ENCODE results near the gene ROBO3. TPM values are rescaled to one million over a fixed set of nuclear protein-coding genes. Genes with fewer than 3 reads are reported as not detected.

The ROBO3 gene
- total RNA-seq, 4 donors from 2014 or later: 5.0 to 10.8 (median 8.5) TPM

DNA sequence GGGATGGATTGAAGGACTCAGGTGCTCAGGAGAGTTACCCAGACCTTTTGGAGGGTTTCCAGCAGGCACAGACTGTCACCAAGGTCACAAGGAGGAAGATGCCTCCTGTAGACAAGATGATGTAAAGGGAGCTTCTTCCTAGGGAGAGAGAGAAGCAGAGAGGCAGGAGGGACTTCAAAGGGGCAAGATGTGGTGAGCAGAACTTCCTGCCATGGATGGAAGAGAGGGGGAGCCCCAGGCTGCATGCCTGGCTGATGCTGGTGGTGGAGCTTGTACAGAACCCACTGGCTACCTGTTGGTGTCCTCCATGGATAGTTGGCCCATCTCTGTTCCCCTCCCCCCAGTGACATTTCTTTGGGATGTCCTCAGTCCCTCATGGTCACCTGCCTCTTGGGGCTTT, 58.1 kb downstream of the ROBO3 start:
- Histone ChIP-seq H3K36me3 (no peaks in the 10 kb centered on the region), H3K27ac (replicated peaks in 1 of 4) (no peak overlapping the region), H3K4me1 (peaks cover 5 to 17% (median 13%) of the 10 kb centered on the region in 4 donors), H3K27me3 (peaks cover 0 to 23% (median 0%) of the 10 kb centered on the region in 4 donors), H3K4me3 (no peak overlapping the region), H3K9me3 (no peaks in the 10 kb centered on the region)
- TF ChIP-seq POLR2A (IDR thresholded peaks at IDR 0.05; ENCODE audit: low read depth): no peak
- TF ChIP-seq, protein P1, sequence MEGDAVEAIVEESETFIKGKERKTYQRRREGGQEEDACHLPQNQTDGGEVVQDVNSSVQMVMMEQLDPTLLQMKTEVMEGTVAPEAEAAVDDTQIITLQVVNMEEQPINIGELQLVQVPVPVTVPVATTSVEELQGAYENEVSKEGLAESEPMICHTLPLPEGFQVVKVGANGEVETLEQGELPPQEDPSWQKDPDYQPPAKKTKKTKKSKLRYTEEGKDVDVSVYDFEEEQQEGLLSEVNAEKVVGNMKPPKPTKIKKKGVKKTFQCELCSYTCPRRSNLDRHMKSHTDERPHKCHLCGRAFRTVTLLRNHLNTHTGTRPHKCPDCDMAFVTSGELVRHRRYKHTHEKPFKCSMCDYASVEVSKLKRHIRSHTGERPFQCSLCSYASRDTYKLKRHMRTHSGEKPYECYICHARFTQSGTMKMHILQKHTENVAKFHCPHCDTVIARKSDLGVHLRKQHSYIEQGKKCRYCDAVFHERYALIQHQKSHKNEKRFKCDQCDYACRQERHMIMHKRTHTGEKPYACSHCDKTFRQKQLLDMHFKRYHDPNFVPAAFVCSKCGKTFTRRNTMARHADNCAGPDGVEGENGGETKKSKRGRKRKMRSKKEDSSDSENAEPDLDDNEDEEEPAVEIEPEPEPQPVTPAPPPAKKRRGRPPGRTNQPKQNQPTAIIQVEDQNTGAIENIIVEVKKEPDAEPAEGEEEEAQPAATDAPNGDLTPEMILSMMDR (IDR thresholded peaks at IDR 0.05): no peak
- DNase-seq (ENCODE audit: extremely low spot score): no peak
- intact Hi-C loops (cut with DNase I): no loop called here

DNA sequence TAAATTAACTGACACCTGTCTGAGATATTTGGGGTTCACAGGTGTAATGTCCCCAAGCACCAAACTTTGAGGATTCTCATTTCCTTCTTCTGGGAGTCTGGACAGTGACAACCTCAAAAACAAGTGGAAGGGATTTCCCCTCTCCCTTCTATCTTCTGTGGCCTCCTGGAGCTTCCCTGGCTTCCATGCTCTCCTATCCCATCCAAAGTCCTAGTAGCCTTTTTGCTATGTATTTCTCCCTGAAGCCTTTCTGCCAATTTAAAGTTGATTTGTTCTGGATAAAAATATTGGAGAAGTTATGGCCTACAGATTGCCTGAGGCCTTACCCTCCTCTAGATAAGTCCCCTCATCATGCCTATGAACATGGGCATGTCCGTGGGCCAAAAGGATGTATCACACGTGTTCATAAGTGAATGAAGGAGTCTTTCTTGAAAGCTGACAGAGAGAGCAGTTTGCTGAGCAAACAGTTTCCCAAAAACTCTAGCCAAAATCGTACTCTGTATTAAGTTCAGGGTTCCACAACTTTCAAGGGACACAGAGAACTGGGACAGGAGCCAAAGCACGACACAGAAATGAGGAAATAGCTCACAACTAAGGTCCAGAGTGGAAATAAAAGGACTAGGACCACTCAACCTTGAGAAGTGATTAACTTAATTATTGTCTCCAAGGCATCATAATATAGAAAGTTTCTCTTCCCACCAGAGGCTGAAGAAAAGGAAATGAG, 63.9 kb downstream of the ROBO3 start:
- WGBS: 39% methylated on average over 4 of the region's 4 CpGs
- no peaks in the 10 kb centered on the region for H3K4me1 ChIP-seq
- TF ChIP-seq, protein P1 (IDR thresholded peaks at IDR 0.05): no peak
- TF ChIP-seq EP300 (IDR thresholded peaks at IDR 0.05) (no peak), POLR2AphosphoS5 (IDR thresholded peaks at IDR 0.05) (no peak), POLR2A (IDR thresholded peaks at IDR 0.05; ENCODE audit: low read depth) (no peak)
- no peak overlapping the region for H3K27ac ChIP-seq (replicated peaks in 1 of 4)
- no peaks in the 10 kb centered on the region for H3K9me3 ChIP-seq
- no peaks in the 10 kb centered on the region for H3K36me3 ChIP-seq
- H3K4me3 ChIP-seq: no peak overlapping the region
- no peak for DNase-seq (ENCODE audit: extremely low spot score)
- no peaks in the 10 kb centered on the region for H3K27me3 ChIP-seq
- intact Hi-C loops (cut with DNase I): no loop called here

DNA sequence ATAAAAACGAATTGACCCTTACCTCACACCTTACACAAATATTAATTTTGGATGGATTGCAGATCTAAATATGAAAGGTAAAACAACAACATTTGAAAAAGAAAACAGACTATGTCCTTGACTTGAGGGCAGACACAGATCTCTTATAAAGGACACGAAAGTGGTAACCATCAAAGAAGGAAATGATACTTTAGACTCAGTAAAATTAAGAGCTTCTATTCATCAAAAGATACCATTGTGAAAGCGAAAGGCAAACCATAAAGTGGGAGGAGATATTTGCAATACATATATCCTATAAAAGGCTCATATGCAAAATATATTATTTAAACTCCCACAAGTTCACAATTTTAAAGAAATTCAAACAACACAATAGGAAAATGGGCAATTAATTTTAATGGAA, 65.6 kb downstream of the ROBO3 start:
- no peak overlapping the region for H3K27ac ChIP-seq (replicated peaks in 1 of 4)
- no peaks in the 10 kb centered on the region for H3K36me3 ChIP-seq
- no peak overlapping the region for H3K4me3 ChIP-seq
- H3K9me3 ChIP-seq: no peaks in the 10 kb centered on the region
- H3K27me3 ChIP-seq: peaks cover 0 to 14% (median 0%) of the 10 kb centered on the region in 4 donors
- no peaks in the 10 kb centered on the region for H3K4me1 ChIP-seq
- intact Hi-C loops (cut with DNase I): no loop called here
- TF ChIP-seq, protein P1 (IDR thresholded peaks at IDR 0.05): no peak
- TF ChIP-seq POLR2AphosphoS5 (IDR thresholded peaks at IDR 0.05) (no peak), POLR2A (IDR thresholded peaks at IDR 0.05; ENCODE audit: low read depth) (no peak), EP300 (IDR thresholded peaks at IDR 0.05) (no peak)
- WGBS: 74% methylated on average over 3 of the region's 3 CpGs
- no peak for DNase-seq (ENCODE audit: extremely low spot score)

Other genes with a start within 250 kb of the ROBO3 start
- gene TBRG1, start 242.6 kb upstream of the ROBO3 start, total RNA-seq: 10 to 100 TPM; 32.0 to 50.9 (median 35.8) TPM
- gene SIAE, start 191.7 kb upstream of the ROBO3 start, total RNA-seq: 1 to 10 TPM; 3.1 to 4.5 (median 3.5) TPM
- 1 to 10 TPM; 4.2 to 8.6 (median 5.8) TPM for gene SPA17, start 191.5 kb upstream of the ROBO3 start, total RNA-seq
- gene NRGN, start 125.5 kb upstream of the ROBO3 start, total RNA-seq: 1 to 10 TPM; 1.4 to 2.3 (median 1.6) TPM
- under 1 TPM in 1 of 4 donors, not detected in 3; 0.29 TPM for gene VSIG2, start 113.2 kb upstream of the ROBO3 start, total RNA-seq
- gene ESAM, start 103.1 kb upstream of the ROBO3 start, total RNA-seq: 10 to 100 TPM; 10.8 to 52.8 (median 41.1) TPM
- gene MSANTD2, start 65.0 kb upstream of the ROBO3 start, total RNA-seq: 10 to 100 TPM in 3 of 4 donors, 1 to 10 TPM in 1; 9.6 to 14.0 (median 12.1) TPM
- gene ROBO4, start 32.4 kb downstream of the ROBO3 start, total RNA-seq: 10 to 100 TPM; 16.2 to 49.8 (median 36.7) TPM
- gene HEPN1, start 53.8 kb downstream of the ROBO3 start, total RNA-seq: not detected
- gene HEPACAM, start 70.6 kb downstream of the ROBO3 start, total RNA-seq: 1 to 10 TPM in 3 of 4 donors, under 1 TPM in 1; 0.42 to 2.1 (median 1.1) TPM
- gene CCDC15, start 88.8 kb downstream of the ROBO3 start, total RNA-seq: 1 to 10 TPM in 1 of 4 donors, under 1 TPM in 3; 0.42 to 1.6 (median 0.60) TPM
- 10 to 100 TPM in 2 of 4 donors, 1 to 10 TPM in 2; 6.6 to 12.9 (median 8.9) TPM for gene SLC37A2, start 197.9 kb downstream of the ROBO3 start, total RNA-seq
- gene TMEM218, start 246.2 kb downstream of the ROBO3 start, total RNA-seq: 10 to 100 TPM; 13.1 to 20.4 (median 15.5) TPM